Measurements from ENCODE around the gene CDAN1.
A peak's percentile ranks its signal among the peaks of the same experiment; 100 is the strongest.
"Not testable (repeated sequence)": the region's sequence is repeated elsewhere in the genome, so short reads cannot be mapped to it uniquely, and the experiment has no call there.

The CDAN1 gene

DNA sequence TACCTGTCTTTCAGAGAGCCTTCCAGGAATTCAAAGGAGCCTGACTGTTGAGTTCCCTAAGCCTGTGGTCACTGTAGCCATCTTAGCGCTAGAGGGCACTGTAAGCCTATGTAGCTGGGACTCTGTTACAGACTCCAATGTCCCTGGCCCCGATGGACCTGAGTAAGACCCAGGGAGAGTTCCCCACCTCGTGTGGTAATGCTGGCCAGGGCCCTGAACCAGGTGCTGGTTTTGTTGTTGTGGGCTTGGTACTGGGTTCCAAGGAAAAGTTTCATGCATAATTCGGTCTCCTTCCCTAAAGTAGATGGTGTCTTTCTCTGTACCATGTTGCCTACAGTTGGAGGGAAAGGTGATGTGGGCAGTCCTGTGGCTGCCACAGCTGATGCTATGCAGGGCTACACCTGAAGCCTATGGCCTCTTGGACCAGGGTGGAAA is 32.4 kb downstream of the CDAN1 start:
- peak; percentile 7 for DNase-seq

DNA sequence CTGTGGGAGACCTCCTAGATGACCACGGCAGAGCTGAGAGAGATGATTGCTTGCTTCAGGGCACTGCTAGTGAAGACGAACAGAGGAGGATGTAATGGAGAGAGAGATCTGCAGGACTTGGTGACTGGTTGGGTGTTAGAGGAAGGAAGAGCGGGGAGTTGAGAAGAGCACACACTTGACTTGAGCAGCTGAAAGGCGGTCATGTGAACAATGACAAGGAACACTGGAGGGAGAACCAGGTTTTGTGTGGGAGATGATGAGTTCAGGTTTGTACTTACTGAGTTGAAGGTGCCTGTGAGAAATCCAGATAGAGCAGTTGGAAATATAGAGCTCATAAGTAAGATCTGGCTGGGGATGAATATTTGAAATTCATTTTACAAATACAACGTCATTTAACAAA is 40.3 kb downstream of the CDAN1 start:
- no peak for DNase-seq

DNA sequence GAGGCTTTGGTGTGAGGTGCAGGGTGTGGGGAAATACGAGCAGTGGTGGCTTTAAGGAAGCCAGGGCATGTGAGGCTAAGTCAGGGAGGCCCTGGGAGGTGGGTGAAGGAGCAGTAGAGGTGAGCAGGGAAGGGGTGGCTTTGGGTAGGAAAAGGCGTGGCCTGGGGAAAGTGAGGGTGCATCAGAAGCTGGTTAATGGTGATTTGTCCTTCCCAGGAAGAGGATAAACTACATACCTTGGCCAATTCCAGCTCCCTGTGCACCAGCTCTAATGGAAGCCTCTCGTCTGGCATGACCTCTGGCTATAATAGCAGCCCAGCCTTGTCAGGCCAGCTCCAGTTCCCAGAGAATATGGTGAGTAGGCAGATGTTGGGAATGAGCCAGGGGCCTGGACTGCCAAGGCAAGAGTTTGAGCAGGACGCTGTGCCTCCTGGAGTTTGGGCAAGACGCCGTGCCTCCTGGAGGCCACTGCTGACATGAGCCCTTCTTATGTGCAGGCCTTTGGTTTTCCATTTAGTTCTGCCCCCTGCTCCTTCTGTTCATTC is 41.3 kb downstream of the CDAN1 start:
- DNase-seq, result no peak

DNA sequence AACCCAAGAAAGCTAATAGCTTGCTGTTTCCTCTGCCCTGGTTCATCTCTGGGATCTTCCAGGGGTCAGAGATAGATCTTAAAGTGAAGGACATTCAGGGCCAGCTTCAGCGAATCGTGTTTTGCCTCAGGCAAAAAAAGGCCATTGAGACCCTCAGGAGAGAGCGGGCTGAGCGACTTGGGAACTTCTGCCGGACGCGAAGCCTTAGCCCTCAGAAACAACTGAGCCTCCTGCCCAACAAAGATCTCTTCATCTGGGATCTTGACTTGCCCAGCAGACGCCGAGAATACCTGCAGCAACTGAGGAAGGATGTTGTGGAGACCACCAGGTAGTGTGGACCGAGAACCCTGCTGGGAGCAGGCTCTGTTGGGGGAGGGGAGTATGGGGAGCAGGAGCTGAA is 42.5 kb downstream of the CDAN1 start:
- no peak for DNase-seq

GRCh38 chr15:42693942-42694341 is 43.0 kb downstream of the CDAN1 start:
- no peak for DNase-seq

DNA sequence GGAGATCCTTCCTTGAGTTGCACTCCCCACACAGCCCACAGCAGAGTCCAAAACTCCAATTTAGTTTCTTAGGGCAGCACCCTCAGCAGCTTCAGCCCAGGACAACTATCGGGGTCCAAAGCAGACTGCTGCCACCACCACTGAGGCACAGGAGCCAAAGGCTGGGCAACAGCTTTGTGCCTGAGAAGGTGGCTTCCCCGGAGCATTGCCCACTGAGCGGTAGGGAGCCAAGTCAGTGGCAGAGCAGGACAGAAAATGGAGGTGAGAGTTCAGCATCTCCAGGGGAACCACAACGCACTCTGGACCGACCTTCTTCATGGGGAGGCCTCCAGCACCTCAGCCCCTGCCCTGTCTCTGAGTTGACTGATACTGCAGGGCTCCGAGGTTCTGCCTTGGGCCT is 43.4 kb downstream of the CDAN1 start:
- DNase-seq, result no peak

DNA sequence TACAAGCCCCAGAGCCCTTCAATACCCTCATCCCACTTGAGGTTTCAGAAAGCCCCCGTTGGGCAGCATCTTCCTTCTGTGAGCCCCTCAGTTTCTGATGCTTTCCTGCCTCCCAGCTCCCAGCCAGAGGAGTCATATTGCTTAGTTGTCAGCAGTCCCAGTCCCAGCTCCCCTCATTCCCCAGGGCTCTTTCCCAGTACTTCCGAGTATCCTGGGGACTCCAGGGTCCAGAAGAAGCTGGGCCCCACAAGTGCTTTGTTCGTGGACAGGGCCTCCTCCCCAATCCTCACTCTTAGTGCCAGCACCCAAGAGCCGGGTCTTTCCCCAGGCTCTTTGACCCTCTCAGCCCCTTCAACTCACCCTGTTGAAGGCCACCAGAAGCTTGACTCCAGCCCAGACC is 43.9 kb downstream of the CDAN1 start:
- no peak for DNase-seq

GRCh38 chr15:42692536-42692935 is 44.4 kb downstream of the CDAN1 start:
- DNase-seq, result no peak

DNA sequence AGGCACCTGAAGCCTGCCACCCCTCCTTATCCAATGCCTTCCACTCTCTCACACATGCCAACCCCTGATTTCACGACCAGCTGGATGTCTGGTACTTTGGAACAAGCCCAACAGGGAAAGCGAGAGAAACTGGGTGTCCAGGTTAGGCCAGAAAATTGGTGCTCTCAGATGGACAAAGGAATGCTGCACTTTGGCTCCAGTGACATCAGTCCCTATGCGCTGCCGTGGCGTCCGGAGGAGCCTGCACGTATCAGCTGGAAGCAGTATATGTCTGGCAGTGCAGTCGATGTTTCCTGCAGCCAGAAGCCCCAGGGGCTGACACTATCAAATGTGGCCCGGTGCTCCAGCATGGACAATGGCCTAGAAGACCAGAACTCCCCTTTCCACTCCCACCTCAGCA is 45.2 kb downstream of the CDAN1 start:
- DNase-seq, result no peak

- no peak for DNase-seq
Observed at GRCh38 chr15:42691308-42691707, 45.6 kb downstream of the CDAN1 start.

DNA sequence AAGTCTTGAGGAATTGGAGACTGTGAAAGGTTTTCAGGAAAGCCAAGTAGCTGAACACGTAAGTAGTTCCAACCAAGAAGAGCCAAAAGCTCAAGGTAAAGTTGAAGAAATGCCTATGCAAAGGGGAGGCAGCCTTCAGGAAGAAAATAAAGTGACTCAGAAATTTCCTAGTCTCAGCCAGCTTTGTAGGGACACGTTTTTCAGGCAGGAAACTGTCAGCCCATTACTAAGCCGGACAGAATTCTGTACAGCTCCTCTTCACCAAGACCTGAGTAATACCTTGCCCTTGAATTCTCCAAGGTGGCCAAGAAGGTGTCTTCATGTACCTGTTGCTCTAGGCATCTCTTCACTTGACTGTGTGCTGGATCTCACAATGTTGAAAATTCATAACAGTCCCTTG is 48.6 kb downstream of the CDAN1 start:
- DNase-seq, result no peak

GRCh38 chr15:42687740-42688139 is 49.2 kb downstream of the CDAN1 start:
- DNase-seq, result no peak

GRCh38 chr15:42686281-42686680 is 50.6 kb downstream of the CDAN1 start:
- DNase-seq, result no peak

DNA sequence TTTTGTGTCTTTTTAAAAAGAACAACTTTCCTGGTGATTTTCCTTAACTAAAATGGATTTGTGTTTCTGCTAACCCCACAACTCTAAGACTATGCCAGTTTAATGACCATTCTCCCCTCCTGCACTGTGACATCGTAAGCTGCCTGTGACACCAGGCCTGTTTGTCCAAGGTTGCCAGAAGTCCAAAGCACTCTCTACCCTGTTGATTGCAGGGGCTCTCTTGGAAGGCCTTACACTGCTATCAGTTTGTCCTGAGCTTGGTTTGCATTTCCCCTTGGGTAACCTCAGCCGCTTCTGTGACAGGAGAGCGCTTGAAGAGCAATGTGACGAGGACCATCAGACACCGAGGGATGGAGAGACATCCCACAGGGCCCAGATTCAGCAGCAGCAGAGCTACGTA is 55.8 kb downstream of the CDAN1 start:
- no peak for DNase-seq

GRCh38 chr15:42680142-42680482 is 56.8 kb downstream of the CDAN1 start:
- not testable (repeated sequence) for DNase-seq

- DNase-seq, result no peak
Observed at GRCh38 chr15:42679285-42680141, 57.4 kb downstream of the CDAN1 start.

GRCh38 chr15:42675021-42675420 is 61.9 kb downstream of the CDAN1 start:
- DNase-seq, result no peak

DNA sequence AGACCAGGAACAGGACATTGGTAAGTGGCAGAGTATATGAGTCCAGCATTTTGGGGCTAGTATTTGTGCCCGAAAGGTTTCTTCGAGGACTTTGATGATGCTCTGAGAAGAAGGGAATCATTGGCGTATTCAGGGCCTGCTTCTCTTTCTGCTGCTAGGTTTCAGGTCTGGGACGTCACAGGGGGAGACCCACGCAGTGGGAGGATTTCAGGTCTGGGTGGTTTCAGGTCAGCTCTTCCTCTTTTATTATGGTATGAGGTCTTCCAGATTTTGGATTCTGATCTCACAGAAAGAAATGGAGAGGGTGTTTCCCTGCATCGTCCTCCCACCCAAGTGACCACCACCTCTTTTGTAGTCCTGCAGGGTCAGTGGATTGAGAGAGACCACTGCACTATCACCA is 62.5 kb downstream of the CDAN1 start:
- no peak for DNase-seq
